Activated CD4-positive, alpha-beta T cell treated with anti-CD3 and anti-CD28 coated beads, Interleukin-2, amount 50 U/mL, for 4 hours (primary cell): ENCODE data around the gene B4GALT3.

Experiments used
- DNase-seq, 2 experiments: peaks; one replicate each; pipeline ENCODE4 v3.0.0-alpha.2; 2020

B4GALT3 gene

DNA sequence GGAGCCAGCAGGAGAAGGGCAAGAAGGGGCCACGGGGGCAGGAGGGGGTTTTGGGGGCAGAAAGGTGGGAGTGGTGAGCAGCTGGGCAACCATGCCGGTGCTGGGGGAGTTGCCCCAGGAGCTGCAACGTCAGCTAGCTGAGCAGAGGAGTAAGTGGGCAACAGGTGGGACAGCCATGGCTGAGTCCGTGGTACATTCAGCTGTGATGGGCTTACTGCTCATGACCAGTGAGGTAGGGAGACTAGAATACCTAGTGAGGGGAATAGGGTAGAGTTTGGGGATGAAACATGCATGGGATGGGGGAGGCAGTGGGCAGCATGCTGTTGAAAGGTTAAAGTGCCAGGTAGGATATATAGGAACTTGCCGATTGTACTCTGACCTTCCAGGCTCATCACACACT, 15.7 kb downstream of the B4GALT3 start:
- DNase-seq = no peak

DNA sequence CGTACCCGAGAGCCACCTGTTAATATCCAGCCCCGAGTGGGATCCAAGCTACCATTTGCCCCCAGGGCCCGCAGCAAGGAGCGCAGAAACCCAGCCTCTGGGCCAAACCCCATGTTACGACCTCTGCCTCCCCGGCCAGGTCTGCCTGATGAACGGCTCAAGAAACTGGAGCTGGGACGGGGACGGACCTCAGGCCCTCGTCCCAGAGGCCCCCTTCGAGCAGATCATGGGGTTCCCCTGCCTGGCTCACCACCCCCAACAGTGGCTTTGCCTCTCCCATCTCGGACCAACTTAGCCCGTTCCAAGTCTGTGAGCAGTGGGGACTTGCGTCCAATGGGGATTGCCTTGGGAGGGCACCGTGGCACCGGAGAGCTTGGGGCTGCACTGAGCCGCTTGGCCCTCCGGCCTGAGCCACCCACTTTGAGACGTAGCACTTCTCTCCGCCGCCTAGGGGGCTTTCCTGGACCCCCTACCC, 16.6 kb downstream of the B4GALT3 start:
- DNase-seq = no peak

DNA sequence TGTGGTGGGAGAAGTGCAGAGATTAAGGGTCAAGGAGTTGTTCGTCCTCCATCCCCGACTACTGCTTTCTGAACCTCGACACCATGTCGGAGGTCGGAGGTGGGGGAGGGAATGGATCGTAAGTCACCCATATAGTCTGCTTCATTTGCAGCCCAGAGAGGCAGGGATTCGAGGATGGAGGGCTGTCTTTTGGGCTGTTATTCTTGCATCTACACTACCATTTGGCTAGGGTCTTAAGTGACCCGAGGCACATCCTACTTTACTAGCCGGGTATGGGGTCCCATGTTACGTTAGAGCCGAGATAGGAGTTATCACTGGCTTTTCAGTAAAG, 17.4 kb downstream of the B4GALT3 start:
- DNase-seq = no peak

DNA sequence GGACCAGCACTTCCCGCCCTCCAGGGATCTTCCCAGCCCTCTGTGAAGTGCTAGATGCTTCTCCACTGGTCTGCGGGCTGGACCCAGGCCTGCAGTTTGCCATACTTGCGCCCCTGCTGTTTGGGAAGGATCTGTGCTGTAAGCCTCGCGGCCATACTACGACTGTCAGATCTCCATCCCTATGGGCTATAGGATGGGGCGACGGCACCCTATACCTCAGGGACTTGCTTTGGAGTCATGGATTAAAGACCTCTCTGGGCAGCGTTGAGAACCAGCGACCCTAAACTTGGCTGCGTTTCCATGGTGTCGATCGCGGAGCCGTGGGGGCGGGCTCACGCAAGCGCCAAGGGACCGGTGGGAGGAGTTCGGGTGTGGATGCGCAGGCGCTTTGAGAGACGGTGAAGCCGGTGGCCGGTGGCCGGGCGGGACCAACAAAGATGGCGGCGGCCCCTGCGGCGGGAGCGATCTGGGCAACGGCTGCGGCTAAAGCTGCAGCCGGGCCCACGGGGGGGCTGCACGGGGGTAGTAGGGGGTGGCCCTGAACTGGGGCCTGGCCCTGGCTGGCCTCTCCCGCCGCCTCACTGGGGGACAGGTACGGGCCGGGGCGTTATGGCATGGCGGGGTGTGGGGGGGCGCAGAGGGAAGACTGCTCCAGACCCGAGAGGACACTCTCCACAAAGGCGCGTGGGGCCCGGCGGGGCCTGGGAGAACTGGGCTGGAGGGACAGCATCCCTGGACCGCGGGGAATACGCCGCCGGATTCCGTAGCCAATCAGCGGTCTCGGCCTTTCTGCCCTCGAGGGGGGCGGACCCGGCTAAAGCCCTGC, 18.0 kb downstream of the B4GALT3 start, which contains the start of gene USP21:
USP21 (plus strand) TSS at position 414 of the 826 bp plus-strand sequence. CDS start 1,141 bp downstream, outside the sequence.
- peak; percentile 88 for DNase-seq

DNA sequence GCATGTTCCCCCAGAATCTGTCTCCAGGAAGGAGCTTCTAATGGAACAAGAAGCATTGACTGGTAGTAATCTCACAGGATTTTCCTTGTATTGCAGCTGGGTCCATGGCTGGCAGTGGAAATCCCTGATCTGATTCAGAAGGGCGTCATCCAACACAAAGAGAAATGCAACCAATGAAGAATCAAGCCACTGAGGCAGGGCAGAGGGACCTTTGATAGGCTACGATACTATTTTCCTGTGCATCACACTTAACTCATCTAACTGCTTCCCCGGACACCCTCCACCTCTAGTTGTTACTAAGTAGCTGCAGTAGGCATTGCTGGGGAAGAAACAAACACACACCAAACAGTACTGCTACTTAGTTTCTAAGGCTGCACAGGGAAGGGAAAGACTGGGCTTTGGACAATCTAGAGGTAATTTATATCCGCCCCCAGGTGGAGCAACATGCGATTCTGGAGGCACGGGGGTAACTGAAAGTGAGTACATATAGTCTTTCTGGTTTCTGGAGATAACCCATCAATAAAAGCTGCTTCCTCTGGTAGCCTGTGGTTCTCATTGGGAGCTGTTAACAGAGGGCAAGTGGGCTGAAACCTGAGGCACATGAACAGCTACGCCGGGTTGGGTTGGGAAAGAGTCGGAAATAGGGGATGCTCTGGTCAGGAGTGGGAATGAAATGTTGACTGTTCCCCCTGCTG, 18.8 kb downstream of the B4GALT3 start:
- no peak for DNase-seq

DNA sequence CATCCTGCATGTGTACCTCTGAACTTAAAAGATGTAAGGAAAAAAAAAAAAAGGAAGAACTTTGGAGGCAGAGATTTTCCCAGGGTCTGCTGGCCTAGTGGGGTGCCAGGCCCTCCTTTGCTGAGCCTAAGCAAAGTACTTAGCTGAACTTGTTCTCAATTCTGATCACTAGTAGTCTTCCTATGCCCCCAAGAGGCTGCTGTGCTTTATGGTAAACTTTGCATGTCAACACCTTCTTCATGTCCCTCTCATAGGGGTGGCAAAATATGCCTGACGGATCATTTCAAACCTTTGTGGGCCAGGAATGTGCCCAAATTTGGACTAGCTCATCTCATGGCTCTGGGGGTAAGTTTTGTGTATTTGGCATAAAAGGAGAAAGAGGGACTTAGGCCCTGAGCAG, 19.4 kb downstream of the B4GALT3 start:
- no peak for DNase-seq

DNA sequence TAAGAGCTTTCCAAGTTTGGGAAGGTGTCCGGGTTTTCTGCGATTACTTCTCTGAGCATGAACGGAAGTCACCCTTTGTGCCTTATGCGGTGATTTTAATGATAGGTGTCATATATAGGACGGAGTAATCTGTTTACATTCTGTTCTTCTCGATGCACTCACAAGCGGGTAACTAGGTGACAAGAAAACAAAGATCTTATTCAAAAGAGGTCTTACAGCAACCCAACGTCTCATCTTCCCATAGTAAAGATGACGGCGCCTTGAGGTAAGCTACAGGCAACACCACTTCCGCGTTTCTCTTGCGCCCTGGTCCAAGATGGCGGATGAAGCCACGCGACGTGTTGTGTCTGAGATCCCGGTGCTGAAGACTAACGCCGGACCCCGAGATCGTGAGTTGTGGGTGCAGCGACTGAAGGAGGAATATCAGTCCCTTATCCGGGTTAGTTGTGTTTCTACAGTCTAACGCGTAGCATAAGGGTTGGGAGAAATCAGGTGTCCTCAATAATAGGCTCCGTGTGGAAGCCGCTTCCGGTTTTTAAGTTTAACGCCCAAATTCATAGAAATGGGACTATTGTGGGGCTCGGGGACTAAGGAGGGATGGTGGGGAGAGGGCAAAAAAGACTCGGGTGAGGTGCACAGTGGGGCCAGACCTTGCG, 23.5 kb downstream of the B4GALT3 start, which contains the start of gene UFC1:
UFC1 (plus strand) TSS at position 297 of the 656 bp plus-strand sequence; CDS start at position 317, 20 bp downstream.
- DNase-seq = peak; percentile 72 to 78

DNA sequence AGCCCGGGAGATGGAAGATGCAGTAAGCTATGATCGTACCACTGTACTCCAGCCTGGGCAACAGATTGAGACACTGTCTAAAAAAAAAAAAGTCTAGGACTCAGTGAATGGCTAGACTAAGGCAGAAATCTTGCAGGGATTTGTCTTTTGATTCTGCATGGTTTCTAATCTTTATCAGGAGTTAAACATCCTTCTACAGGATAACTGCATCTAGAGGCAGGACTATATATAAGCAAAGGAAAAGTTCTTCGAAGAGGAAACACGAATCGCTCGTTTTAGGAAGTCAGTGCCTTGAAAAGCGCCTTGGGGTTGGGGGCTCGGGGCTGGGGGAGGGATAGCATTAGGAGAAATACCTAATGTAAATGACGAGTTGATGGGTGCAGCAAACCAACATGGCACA, 24.1 kb downstream of the B4GALT3 start:
- DNase-seq = no peak

DNA sequence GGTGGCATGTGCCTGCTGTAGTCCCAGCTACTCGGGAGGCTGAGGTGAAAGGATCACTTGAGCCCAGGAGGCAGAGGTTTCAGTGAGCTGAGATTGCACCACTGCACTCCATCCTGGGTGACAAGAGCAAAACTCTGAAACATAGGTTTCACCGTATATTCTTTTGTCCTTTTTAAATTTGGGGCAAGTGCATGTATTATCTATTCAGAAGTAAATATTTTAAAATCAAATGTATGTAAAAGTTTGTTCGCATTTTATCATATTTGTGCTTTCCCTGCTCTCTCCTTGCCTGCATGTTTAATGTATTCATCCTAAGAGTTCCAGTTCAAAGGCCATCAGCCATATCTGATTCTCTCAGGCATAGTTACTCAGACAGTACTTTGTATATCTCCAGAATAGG, 31.5 kb downstream of the B4GALT3 start:
- no peak for DNase-seq

DNA sequence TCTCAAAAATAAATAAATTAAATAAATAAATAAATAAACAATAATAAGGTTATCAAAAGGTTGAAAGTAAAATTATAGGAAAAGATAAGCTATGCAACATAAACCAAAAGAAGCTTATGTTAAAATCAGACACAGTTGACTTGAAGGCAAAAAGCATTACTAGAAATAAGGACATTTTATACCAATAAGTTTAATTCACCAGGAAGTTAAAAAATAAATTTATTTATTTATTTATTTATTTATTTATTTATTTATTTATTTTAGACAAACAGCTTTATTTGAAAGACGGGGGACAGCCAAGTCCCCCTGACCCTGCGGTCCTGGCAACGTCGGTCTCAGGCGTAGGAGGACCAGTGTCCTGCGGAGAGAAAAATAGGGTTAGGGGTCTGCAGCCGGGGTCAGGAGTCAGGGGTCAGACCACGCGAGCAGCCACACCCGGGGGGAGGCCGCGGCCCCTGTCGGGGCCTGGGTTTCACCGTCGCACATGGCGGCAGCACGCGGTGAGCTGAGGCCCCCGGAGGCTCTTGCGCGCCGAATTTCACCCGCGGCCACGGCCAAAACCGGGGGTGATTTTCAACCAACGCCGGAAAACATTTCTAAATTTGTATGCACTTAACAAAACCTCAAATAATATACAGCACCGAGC, 36.4 kb downstream of the B4GALT3 start:
- DNase-seq = no peak

DNA sequence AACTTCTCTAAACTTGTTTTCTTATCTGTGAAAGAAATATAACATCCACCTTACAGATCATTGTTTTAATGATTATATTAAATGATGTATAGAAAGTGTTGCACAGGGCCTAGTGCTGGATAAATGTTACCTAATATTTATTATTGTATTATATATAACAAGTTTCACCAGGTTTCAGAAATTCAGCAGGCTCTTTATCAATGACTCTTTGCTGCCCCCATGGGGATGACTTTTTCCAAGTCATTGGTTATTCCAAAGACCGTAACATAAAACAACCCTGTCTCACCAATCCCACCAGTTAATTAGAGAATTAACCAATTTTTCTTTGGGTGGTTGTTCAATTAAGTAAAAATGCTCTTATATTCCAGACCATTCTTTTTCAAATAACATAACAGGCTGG, 37.5 kb downstream of the B4GALT3 start:
- peak; percentile 36 to 38 for DNase-seq

DNA sequence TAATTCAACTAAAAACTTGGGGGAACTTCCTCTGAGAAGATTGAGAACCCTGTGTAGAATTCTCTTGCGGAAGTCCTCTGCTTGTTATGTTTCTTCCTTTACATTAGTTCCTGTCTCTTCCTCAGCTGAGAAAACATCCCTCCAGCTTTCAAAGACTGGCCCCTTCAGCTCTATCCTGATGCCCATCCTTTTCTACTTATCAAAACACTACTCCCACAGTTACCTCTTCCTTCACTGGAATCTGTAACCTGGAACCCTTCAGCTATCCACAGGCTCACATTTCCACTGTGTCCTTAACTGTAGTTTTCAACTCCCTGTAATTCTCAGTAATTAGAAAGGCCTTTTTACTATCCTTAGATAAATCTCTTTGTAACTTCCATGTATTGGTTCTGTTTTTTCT, 38.9 kb downstream of the B4GALT3 start:
- no peak for DNase-seq

DNA sequence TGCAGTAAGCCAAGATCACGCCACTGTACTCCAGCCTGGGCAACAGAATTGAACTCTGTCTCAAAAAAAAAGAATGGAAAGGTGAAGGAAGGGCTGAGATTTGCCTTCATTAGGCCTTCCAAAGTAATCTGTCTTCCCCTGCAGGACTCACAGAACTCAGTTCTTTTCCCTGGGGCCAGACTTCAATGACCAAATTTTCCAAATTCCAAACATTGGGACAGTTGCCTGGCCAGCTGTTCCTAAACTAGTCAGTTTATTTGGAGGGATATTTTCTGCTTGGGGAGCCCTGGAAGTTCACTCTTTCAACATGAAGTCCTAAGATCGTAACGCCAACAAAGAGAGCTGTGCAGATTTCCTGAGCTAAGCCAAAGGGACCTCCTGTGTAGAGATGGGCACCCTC, 39.4 kb downstream of the B4GALT3 start:
- no peak for DNase-seq

DNA sequence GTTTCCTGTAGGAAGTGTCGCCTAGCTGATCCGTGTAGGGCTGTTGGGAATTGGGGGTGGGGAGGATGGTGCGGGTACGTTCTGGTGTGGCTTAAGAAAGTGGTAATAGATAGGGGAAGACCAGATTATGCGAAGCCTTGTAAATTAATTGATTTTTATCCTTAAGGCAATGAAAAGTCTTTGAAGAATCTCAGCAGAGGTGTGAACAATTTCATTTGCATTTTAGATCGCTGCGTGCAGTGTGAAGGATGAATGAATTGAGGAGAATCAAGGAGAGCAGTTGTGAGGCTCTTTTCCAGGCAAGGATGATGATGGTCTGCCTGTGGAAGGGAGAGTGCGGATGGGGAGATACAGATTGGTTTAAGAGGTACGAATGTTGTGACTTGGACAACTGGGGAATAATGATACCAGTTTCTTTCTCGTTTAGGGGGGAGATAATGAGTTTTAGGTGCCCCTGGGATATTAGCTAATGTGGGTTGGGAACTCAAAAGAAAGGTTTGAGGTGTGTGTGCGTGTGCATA, 44.0 kb downstream of the B4GALT3 start:
- no peak for DNase-seq

DNA sequence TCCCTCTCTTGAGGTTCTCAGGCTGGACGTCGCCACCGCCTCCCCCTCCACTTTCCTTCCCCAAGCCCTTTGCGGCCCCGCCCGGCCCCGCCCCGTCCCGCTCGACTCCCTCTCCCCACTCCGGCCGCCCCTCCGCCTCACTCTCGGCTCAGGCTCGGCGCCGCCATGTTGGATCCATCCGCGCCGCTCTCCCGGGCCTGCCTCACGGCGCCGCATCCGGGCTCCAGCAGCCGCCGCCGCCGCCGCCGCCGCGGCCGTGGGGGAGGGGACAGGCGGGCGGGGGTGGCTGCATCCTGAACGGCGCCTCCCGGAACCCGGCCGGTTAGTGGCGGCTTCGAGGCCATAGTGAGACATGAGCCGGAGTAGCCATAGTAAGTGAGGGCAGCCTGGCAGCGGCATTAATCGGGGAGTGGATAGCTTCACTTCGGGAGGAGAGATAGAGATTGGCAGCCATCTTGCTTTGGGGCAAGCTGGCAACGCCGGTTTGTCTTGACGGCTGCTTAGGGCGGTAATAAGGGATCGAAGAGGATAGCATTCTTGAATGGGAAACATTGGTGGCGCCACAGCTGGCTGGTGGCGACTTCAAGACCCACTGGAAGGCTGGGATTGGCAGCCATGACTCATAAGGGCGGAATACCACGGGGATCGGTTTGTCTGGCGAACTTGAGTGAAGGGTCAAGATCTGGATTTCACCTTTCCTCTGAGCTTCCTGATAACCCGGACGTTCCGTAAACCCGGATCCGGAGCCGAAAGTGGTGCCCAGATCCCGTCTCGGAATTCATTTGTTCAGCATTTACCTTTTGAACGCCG, 44.7 kb downstream of the B4GALT3 start, which contains the start of gene DEDD:
DEDD (minus strand) TSS at position 258 of the 810 bp plus-strand sequence. CDS start 8,205 bp downstream, outside the sequence.
- DNase-seq = peak; percentile 89 to 91

DNA sequence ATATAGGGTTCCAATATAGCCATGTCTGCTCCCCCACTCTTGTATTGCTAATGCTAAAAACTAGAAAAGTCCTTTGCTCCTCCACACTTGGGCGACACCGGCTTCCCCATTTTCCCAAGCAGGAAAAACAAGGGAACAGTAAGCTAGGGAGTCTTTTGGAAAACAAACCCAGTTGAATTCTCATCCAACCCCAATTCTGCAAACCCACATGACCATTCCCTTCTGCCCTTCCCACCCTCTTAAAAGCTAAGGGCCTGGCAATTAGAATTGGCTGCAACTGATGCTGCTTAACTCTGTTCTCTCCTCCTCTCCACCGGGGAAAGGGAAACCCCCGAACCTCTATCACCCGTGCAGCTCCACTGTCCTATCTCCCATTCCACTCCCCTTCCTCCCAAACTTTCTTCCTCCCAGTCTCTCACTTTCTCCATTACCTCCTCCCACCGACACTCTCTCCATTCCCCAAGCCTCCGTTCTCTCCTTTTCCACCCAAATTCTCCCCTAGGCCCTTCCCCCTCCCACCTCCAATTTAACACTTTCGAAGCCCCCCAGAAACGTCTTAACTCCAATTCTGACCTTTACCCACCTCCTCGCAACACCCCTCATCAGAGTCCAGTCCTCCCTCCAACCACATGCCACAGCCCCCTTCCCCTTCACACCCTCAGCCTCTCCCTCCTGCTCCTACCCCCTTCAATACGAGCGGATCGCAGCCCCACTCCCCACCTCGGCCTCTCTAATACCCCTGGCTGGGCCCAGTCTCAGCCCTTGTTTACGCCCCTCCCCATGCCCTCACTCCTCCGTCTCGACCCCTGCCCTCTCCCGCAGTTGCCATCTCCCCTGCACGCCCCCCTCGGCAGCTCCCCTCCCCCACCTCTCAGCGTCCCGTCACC, 45.5 kb downstream of the B4GALT3 start:
- DNase-seq = no peak

DNA sequence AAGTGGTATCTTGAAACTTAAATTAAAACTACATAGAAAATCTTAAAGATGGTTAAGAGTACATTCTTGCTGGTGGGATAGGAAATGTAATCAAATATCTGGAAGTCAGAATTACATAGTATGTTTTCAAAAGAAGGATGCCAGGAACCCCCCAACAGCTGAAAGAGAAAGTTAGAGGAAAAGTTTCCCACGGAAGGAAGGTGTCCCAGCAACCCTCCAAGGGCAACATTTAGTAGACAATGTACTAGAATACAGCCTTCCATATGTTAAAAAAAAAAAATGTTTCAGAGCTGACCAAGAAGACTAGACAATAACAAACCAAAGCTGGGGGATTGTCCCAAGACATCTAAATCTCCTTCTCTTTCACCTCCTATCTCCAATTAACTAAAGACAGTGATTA, 47.0 kb downstream of the B4GALT3 start:
- no peak for DNase-seq

DNA sequence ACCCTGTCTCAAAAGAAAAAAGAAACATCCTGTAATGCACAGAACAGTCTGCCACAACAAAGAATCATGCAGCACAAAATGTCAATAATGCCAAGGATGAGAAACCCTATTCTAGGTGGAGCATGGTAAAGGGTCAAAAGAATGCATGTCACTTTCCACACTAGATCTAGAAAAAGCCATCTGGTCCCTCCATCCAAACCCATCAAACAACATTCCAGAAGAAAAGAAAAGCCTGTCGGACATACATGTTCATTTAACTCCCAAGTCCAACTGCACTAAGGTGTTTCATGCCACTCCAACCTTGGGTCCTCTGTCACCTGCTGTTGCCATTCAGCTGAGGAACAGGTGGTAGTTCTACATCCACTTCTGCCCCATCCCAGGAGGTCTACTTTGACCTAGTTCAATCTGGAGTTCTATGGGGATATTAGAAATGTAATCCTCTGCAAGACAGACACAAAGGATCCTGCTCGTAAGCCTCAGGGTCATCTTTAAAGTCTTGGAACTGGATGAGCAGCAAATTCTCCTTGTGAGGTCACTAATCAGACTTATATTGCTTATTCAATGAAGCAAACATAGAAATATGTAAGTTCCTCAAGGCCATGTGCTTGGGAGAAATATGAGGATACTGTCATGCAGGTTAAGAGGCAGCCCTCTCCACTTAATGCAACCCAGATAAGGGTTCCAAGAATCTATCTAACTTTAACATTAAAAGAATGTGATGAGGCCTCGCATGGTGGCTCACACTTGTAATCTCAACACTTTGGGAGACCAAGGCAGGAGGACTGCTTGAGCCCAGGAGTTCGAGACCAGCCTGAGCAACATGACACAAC, 48.5 kb downstream of the B4GALT3 start:
- DNase-seq = no peak

DNA sequence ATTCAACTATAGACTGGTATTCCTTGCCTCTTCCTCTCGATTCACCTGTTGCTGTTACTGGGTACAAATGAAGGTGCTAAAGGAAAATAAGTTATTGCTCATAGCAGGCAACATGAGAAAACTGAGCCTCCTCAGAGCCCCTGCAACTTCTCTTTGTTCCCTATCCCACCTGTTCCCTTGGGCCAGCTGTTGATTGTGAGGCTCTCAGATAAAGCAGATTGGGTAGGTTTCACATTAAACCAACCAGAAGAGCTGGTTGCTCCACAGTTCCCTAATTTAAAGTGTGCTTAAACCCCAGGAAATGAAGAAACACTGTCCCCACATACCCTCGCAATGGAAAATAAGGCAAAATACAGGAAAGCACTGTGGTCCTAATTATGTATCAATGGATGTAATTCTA, 49.7 kb downstream of the B4GALT3 start:
- DNase-seq = no peak

DNA sequence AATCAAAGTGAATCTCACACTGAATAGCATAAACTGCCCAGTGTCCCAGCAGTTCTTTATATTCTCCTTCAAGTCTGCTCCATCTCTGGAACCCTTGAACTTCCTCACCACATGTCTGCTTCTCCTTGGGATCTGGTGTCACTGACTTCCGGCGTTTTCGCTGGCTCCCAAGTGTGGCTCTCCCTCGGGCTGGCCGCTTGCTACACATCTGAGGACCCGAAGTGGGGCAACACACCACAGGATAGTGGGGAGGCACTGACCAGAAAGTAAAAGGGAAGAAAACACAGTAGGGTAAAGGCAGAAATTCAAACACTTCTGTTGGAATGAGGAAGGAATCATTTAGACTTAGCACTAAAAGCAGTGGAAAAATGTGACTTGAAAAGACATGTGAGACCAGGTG, 54.3 kb downstream of the B4GALT3 start:
- DNase-seq = no peak
